ENCODE results near the gene SYT14.
"Not testable (repeated sequence)": the region's sequence is repeated elsewhere in the genome, so short reads cannot be mapped to it uniquely, and the experiment has no call there.

GRCh38 chr1:210196266-210196665 lies 258.2 kb downstream of the SYT14 start:
- not testable (repeated sequence) for TF ChIP-seq POLR2A, CTCF (IDR thresholded peaks at IDR 0.05)

All from heart left ventricle (tissue), 13 donors.